H9 (cell line): ENCODE measurements around the gene MRRF. TPM values are rescaled to one million over a fixed set of nuclear protein-coding genes. Genes with fewer than 3 reads are reported as not detected.

Source experiments
- DNase-seq: peaks from one replicate; pipeline ENCODE4 v3.0.0-alpha.2; 2017
- H2AFZ ChIP-seq: one replicate; pipeline ENCODE4 v1.6.1; 2013; ENCODE audit warnings: mild to moderate bottlenecking, low read length, control low read depth, moderate library complexity
- H2AK5ac ChIP-seq: 2 replicates; pipeline ENCODE4 v1.6.1; 2013; ENCODE audit warnings: low read length, control low read depth, mixed read lengths; ENCODE audit not compliant: insufficient read length
- H2BK120ac ChIP-seq: one replicate; pipeline ENCODE4 v1.6.1; 2013; ENCODE audit warnings: low read depth, mild to moderate bottlenecking, low read length, control low read depth, inconsistent platforms; ENCODE audit not compliant: poor library complexity, severe bottlenecking
- H2BK12ac ChIP-seq: 2 replicates; pipeline ENCODE4 v1.6.1; 2013; ENCODE audit warnings: low read length, control low read depth, mixed read lengths, low read depth; ENCODE audit not compliant: insufficient read length
- H2BK15ac ChIP-seq: 2 replicates; pipeline ENCODE4 v1.6.1; 2013; ENCODE audit warnings: low read depth, low read length, control low read depth
- H2BK20ac ChIP-seq: one replicate; pipeline ENCODE4 v1.6.1; 2013; ENCODE audit warnings: low read depth, mild to moderate bottlenecking, low read length, control low read depth, inconsistent platforms; ENCODE audit not compliant: poor library complexity, severe bottlenecking
- H2BK5ac ChIP-seq: 2 replicates; pipeline ENCODE4 v1.6.1; 2013; ENCODE audit warnings: low read length, control low read depth, mixed read lengths; ENCODE audit not compliant: insufficient read length
- H3K14ac ChIP-seq: 2 replicates; pipeline ENCODE4 v1.6.1; 2013; ENCODE audit warnings: low read length, control low read depth; ENCODE audit not compliant: insufficient read depth
- H3K18ac ChIP-seq: 2 replicates; pipeline ENCODE4 v1.6.1; 2013; ENCODE audit warnings: low read depth, mild to moderate bottlenecking, mixed read lengths, low read length, control low read depth; ENCODE audit not compliant: insufficient read length
- H3K23ac ChIP-seq: 2 replicates; pipeline ENCODE4 v1.6.1; 2013; ENCODE audit warnings: low read length, control low read depth, mixed read lengths, low read depth; ENCODE audit not compliant: insufficient read length
- H3K23me2 ChIP-seq: 2 replicates; pipeline ENCODE4 v1.6.1; 2013; ENCODE audit warnings: low read depth, mild to moderate bottlenecking, mixed read lengths, low read length, control low read depth; ENCODE audit not compliant: insufficient read length, poor library complexity, severe bottlenecking
- H3K27ac ChIP-seq: 2 replicates; pipeline ENCODE4 v1.5.1; 2013; ENCODE audit warnings: low read length, control low read depth, mixed read lengths, low read depth; ENCODE audit not compliant: insufficient read length
- H3K27me3 ChIP-seq: 2 replicates; pipeline ENCODE4 v1.6.1; 2013; ENCODE audit warnings: low read length, control low read depth, inconsistent platforms; ENCODE audit not compliant: insufficient read depth
- H3K4ac ChIP-seq: 2 replicates; pipeline ENCODE4 v1.6.1; 2013; ENCODE audit warnings: low read depth, mild to moderate bottlenecking, control low read depth, inconsistent platforms, low read length, moderate library complexity
- H3K4me1 ChIP-seq: 2 replicates; pipeline ENCODE4 v1.6.1; 2013; ENCODE audit warnings: low read length, control low read depth, inconsistent platforms; ENCODE audit not compliant: insufficient read depth
- H3K4me2 ChIP-seq: 2 replicates; pipeline ENCODE4 v1.6.1; 2013; ENCODE audit warnings: low read length, control low read depth, mixed read lengths; ENCODE audit not compliant: insufficient read length, insufficient read depth
- H3K56ac ChIP-seq: 2 replicates; pipeline ENCODE4 v1.6.1; 2013; ENCODE audit warnings: low read depth, mild to moderate bottlenecking, mixed read lengths, low read length, control low read depth; ENCODE audit not compliant: insufficient read length
- H3K79me1 ChIP-seq: 2 replicates; pipeline ENCODE4 v1.6.1; 2013; ENCODE audit warnings: low read depth, mild to moderate bottlenecking, moderate library complexity, low read length, control low read depth, inconsistent platforms; ENCODE audit not compliant: insufficient read depth, poor library complexity, severe bottlenecking
- H3K79me2 ChIP-seq: 2 replicates; pipeline ENCODE4 v1.6.1; 2013; ENCODE audit warnings: low read length, control low read depth, inconsistent platforms; ENCODE audit not compliant: insufficient read depth
- H3K9ac ChIP-seq: 2 replicates; pipeline ENCODE4 v1.6.1; 2013; ENCODE audit warnings: low read length, control low read depth, mixed read lengths; ENCODE audit not compliant: insufficient read length; ENCODE audit errors: extremely low read depth
- H3K9me3 ChIP-seq: one replicate; pipeline ENCODE4 v1.6.1; 2013; ENCODE audit warnings: low read depth, low read length, inconsistent platforms; ENCODE audit not compliant: control insufficient read depth
- H3T11ph ChIP-seq: one replicate; pipeline ENCODE4 v1.6.1; 2013; ENCODE audit warnings: mild to moderate bottlenecking, low read length, control low read depth, inconsistent platforms
- H4K20me1 ChIP-seq: one replicate; pipeline ENCODE4 v1.6.1; 2013; ENCODE audit not compliant: control insufficient read depth, insufficient read length, insufficient read depth
- H4K5ac ChIP-seq: 2 replicates; pipeline ENCODE4 v1.6.1; 2013; ENCODE audit warnings: low read depth, mild to moderate bottlenecking, mixed read lengths, low read length, control low read depth; ENCODE audit not compliant: insufficient read length
- H4K8ac ChIP-seq: replicated peaks from 2 replicates; pipeline ENCODE4 v1.6.1; 2013; ENCODE audit warnings: low read length, control low read depth, mixed read lengths, low read depth; ENCODE audit not compliant: insufficient read length
- H4K91ac ChIP-seq: 2 replicates; pipeline ENCODE4 v1.6.1; 2013; ENCODE audit warnings: low read depth, mild to moderate bottlenecking, moderate library complexity, mixed read lengths, low read length, control low read depth; ENCODE audit not compliant: insufficient read length
- H3K27ac Mint-ChIP-seq, 3 experiments: 2 replicates in 2 of 3; 3 replicates in 1 of 3; pipeline ENCODE4 v1.8.0; 2020 to 2021; ENCODE audit warnings: mixed read lengths in 3 of 3, mild to moderate bottlenecking in 1 of 3, moderate library complexity in 1 of 3
- H3K27me3 Mint-ChIP-seq: 2 replicates; pipeline ENCODE4 v1.8.0; 2021; ENCODE audit warnings: low read depth, mild to moderate bottlenecking, moderate library complexity, mixed read lengths
- H3K36me3 Mint-ChIP-seq, 3 experiments: 2 replicates in 2 of 3; 3 replicates in 1 of 3; pipeline ENCODE4 v1.8.0; 2020 to 2021; ENCODE audit warnings: low read depth in 3 of 3, mixed read lengths in 3 of 3; ENCODE audit not compliant: insufficient read depth in 1 of 3
- H3K4me1 Mint-ChIP-seq, 2 experiments: 2 replicates each; pipeline ENCODE4 v1.8.0; 2020; ENCODE audit warnings: mixed read lengths in 2 of 2
- H3K4me3 Mint-ChIP-seq, 2 experiments: 2 replicates in 1 of 2; 3 replicates in 1 of 2; pipeline ENCODE4 v1.8.0; 2020 to 2021; ENCODE audit warnings: mild to moderate bottlenecking in 2 of 2, mixed read lengths in 2 of 2, moderate library complexity in 1 of 2
- H3K9me3 Mint-ChIP-seq, 2 experiments: 2 replicates in 1 of 2; 3 replicates in 1 of 2; pipeline ENCODE4 v1.8.0; 2020; ENCODE audit warnings: mild to moderate bottlenecking in 2 of 2, mixed read lengths in 2 of 2, moderate library complexity in 1 of 2
- WGBS: extraction: QIAGEN DNeasy Blood & Tissue Kit; methylation state at CpG from one replicate; pipeline ENCODE4 v1.1.7; 2013; ENCODE audit warnings: missing lambda C conversion rate, low lambda C conversion rate, mixed read lengths; ENCODE audit not compliant: insufficient read length; ENCODE audit errors: extremely low coverage; 5-methylcytosine and 5-hydroxymethylcytosine counted together
- total RNA-seq: library from RNA; stranded (reverse); gene quantifications from 2 replicates; pipeline ENCODE4 v1.2.1, GENCODE V29; 2021
- TF ChIP-seq, protein P1 (sequence below): fragments of 200-600 bp; sonication (generic); conservative IDR thresholded peaks from 3 replicates; pipeline ENCODE4 v1.8.0; 2021; ENCODE audit warnings: antibody characterized with exemption, mild to moderate bottlenecking

MRRF gene
- total RNA-seq, 1 experiment from 2014 or later, result 33.7 TPM

DNA sequence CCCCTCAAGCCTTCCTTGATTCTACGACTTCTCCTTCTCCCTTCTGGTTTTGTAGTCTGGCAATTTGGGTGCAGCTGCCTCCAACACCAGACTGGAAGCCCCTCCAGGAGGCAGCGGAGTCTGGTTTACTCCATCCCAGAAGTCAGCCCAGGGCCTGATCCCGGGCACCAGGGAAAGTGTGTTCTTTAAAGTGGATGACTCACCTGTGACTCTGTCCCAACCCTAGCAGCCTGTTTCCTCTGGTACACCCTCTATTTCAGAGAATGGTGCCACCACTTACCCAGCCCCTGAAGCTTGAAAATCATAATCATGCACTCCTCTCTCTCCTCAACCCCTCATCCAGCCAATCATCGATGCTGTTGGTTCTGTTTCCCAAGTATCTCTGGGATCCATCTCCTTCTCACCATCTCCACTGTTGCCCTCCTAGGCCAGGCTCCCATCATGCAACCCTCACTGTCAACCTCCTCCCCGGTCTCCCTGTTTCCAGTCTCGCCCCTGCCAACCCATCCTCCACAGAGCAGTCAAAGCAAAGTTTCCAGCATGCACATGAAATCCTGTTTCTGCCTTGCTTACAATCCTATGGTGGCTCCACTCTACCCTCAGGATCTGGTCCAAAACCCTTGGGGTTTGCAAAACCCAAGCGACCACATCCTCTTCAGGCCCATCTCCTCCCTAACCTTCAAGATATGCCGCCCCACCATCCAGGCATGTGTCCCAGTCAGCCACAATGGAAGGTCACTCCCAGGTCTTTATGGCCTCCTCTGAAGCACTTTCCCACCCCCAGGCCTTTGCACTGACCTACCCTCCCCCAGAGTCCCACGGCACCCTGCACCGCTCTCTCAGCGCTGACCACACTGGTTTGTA is 46.4 kb upstream of the MRRF start:
- H3K27ac Mint-ChIP-seq, result no peak overlapping the region
- H3K4me1 Mint-ChIP-seq, result peaks cover 38 to 57% of the 10 kb centered on the region in 2 experiments
- no CpG with 5 or more reads among the region's 11 CpGs for WGBS
- H3K9ac ChIP-seq, result no peak overlapping the region
- peak overlapping the region; percentile 18 to 82 for H3K4me3 Mint-ChIP-seq
- H3K23me2 ChIP-seq, result peaks cover 20% of the 10 kb centered on the region
- no peaks in the 10 kb centered on the region for H3K79me1 ChIP-seq
- H3K36me3 Mint-ChIP-seq, result peaks cover 0 to 7% (median 0%) of the 10 kb centered on the region in 3 experiments; a peak in 2 of 7 replicates
- no peak overlapping the region for H3K14ac ChIP-seq
- peaks cover 3 to 6% of the 10 kb centered on the region in 2 experiments; a peak in 4 of 5 replicates for H3K9me3 Mint-ChIP-seq
- H3K9me3 ChIP-seq, result no peaks in the 10 kb centered on the region
- no peak overlapping the region for H2BK5ac ChIP-seq
- no peak overlapping the region for H2BK120ac ChIP-seq
- no peak overlapping the region for H3K18ac ChIP-seq
- peaks cover 83% of the 10 kb centered on the region for H3K27me3 ChIP-seq
- H4K5ac ChIP-seq, result no peak overlapping the region
- H2AFZ ChIP-seq, result no peak overlapping the region
- H3K79me2 ChIP-seq, result no peaks in the 10 kb centered on the region
- no peak overlapping the region for H3K23ac ChIP-seq
- no peak overlapping the region for H2BK20ac ChIP-seq
- no peak overlapping the region for H3K4ac ChIP-seq
- no peak overlapping the region for H3K56ac ChIP-seq
- TF ChIP-seq, protein P1, sequence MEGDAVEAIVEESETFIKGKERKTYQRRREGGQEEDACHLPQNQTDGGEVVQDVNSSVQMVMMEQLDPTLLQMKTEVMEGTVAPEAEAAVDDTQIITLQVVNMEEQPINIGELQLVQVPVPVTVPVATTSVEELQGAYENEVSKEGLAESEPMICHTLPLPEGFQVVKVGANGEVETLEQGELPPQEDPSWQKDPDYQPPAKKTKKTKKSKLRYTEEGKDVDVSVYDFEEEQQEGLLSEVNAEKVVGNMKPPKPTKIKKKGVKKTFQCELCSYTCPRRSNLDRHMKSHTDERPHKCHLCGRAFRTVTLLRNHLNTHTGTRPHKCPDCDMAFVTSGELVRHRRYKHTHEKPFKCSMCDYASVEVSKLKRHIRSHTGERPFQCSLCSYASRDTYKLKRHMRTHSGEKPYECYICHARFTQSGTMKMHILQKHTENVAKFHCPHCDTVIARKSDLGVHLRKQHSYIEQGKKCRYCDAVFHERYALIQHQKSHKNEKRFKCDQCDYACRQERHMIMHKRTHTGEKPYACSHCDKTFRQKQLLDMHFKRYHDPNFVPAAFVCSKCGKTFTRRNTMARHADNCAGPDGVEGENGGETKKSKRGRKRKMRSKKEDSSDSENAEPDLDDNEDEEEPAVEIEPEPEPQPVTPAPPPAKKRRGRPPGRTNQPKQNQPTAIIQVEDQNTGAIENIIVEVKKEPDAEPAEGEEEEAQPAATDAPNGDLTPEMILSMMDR, result no peak
- H3K27me3 Mint-ChIP-seq, result peaks cover 99% of the 10 kb centered on the region
- H4K8ac ChIP-seq, result no peak overlapping the region
- H3K4me2 ChIP-seq, result peak overlapping the region; percentile 48
- no peak overlapping the region for H3T11ph ChIP-seq
- no peak overlapping the region for H4K91ac ChIP-seq
- H2BK12ac ChIP-seq, result no peak overlapping the region
- DNase-seq, result no peak
- no peak overlapping the region for H2BK15ac ChIP-seq
- peaks cover 4% of the 10 kb centered on the region; the same call in 1 of the 2 replicates for H3K4me1 ChIP-seq
- H2AK5ac ChIP-seq, result no peak overlapping the region
- H4K20me1 ChIP-seq, result peaks cover 2% of the 10 kb centered on the region
- no peak overlapping the region for H3K27ac ChIP-seq
